CD14-positive monocyte (primary cell): ENCODE results near the gene CDKN2B-AS1. TPM values are rescaled to one million over a fixed set of nuclear protein-coding genes. Genes with fewer than 3 reads are reported as not detected.

Source experiments
- DNase-seq, 3 donors: peaks; one replicate each; pipeline ENCODE4 v3.0.0-alpha.2; 2011 to 2022
- H2AFZ ChIP-seq: 2 replicates; pipeline ENCODE4 v1.6.0; 2012; ENCODE audit warnings: mild to moderate bottlenecking, low read depth, low read length, inconsistent platforms; ENCODE audit not compliant: insufficient read depth, poor library complexity, severe bottlenecking
- H3K27ac ChIP-seq, 2 donors: 1 replicate in 1 of 2; 2 replicates in 1 of 2; pipeline ENCODE4 v1.5.1; 2012 to 2013; ENCODE audit warnings: low read length in 2 of 2, control low read depth in 1 of 2, inconsistent platforms in 1 of 2, low read depth in 1 of 2, mild to moderate bottlenecking in 1 of 2
- H3K27me3 ChIP-seq, 2 donors: one replicate each; pipeline versions ENCODE4 v1.6.0 to v1.6.1; 2011 to 2013; ENCODE audit warnings: low read length in 2 of 2; ENCODE audit not compliant: control insufficient read depth in 2 of 2, insufficient read depth in 2 of 2
- H3K36me3 ChIP-seq, 2 donors: replicated peaks in 1 of 2; 1 replicate in 1 of 2; 2 replicates in 1 of 2; pipeline versions ENCODE4 v1.5.1 to v1.6.1; 2012 to 2013; ENCODE audit warnings: low read length in 2 of 2, control low read depth in 1 of 2, inconsistent platforms in 1 of 2, mild to moderate bottlenecking in 1 of 2; ENCODE audit not compliant: insufficient read depth in 2 of 2, control insufficient read depth in 1 of 2
- H3K4me1 ChIP-seq, 2 donors: 1 replicate in 1 of 2; 2 replicates in 1 of 2; pipeline versions ENCODE4 v1.5.1 to v1.6.1; 2012 to 2013; ENCODE audit warnings: low read length in 2 of 2, control low read depth in 1 of 2, inconsistent platforms in 1 of 2, mild to moderate bottlenecking in 1 of 2, moderate library complexity in 1 of 2; ENCODE audit not compliant: insufficient read depth in 2 of 2, control insufficient read depth in 1 of 2
- H3K4me2 ChIP-seq: replicated peaks from 2 replicates; pipeline ENCODE3; 2012; ENCODE audit warnings: low read length, moderate library complexity, mild to moderate bottlenecking; ENCODE audit not compliant: poor library complexity, severe bottlenecking; ENCODE audit errors: extremely low read depth
- H3K4me3 ChIP-seq, 3 experiments: fragments of 200-600 bp in 1 of 3; sonication (generic) in 1 of 3; replicated peaks in 1 of 3; 1 replicate in 2 of 3; 2 replicates in 1 of 3; pipeline ENCODE4 v1.5.1; 2011 to 2013; ENCODE audit warnings: low read length in 3 of 3, mild to moderate bottlenecking in 3 of 3, control low read depth in 2 of 3, low read depth in 2 of 3, inconsistent platforms in 1 of 3, moderate library complexity in 1 of 3
- H3K79me2 ChIP-seq: 2 replicates; pipeline ENCODE4 v1.6.0; 2012; ENCODE audit warnings: mild to moderate bottlenecking, control low read depth, inconsistent platforms, low read length, moderate library complexity; ENCODE audit not compliant: insufficient read depth
- H3K9ac ChIP-seq: 2 replicates; pipeline ENCODE4 v1.6.0; 2017; ENCODE audit warnings: low read length, mild to moderate bottlenecking; ENCODE audit not compliant: insufficient read depth, poor library complexity, severe bottlenecking
- H3K9me3 ChIP-seq, 2 donors: replicated peaks in 1 of 2; 1 replicate in 1 of 2; 2 replicates in 1 of 2; pipeline versions ENCODE4 v1.5.1 to v1.6.1; 2012 to 2013; ENCODE audit warnings: low read length in 2 of 2, control low read depth in 1 of 2; ENCODE audit not compliant: control insufficient read depth in 1 of 2, insufficient read depth in 1 of 2
- H4K20me1 ChIP-seq: 2 replicates; pipeline ENCODE4 v1.6.0; 2012; ENCODE audit warnings: mild to moderate bottlenecking, low read length, control low read depth, moderate library complexity; ENCODE audit not compliant: insufficient read depth
- H3K27ac Mint-ChIP-seq, 7 donors: one replicate each; pipeline ENCODE4 v1.8.0; 2020; ENCODE audit warnings: mild to moderate bottlenecking in 7 of 7, mixed read lengths in 7 of 7, moderate library complexity in 6 of 7, inconsistent platforms in 2 of 7
- H3K27me3 Mint-ChIP-seq, 3 donors: one replicate each; pipeline ENCODE4 v1.8.0; 2021 to 2022; ENCODE audit warnings: low read depth in 3 of 3, mild to moderate bottlenecking in 3 of 3, mixed read lengths in 3 of 3, moderate library complexity in 3 of 3, inconsistent platforms in 1 of 3
- H3K36me3 Mint-ChIP-seq, 2 donors: one replicate each; pipeline ENCODE4 v1.8.0; 2020; ENCODE audit warnings: mixed read lengths in 2 of 2, inconsistent platforms in 1 of 2, mild to moderate bottlenecking in 1 of 2
- H3K4me1 Mint-ChIP-seq: one replicate; pipeline ENCODE4 v1.8.0; 2020; ENCODE audit warnings: mild to moderate bottlenecking, mixed read lengths
- H3K4me3 Mint-ChIP-seq, 2 donors: one replicate each; pipeline ENCODE4 v1.8.0; 2020; ENCODE audit warnings: mild to moderate bottlenecking in 2 of 2, mixed read lengths in 2 of 2, moderate library complexity in 1 of 2
- H3K9me3 Mint-ChIP-seq, 7 donors: one replicate each; pipeline ENCODE4 v1.8.0; 2020 to 2022; ENCODE audit warnings: mixed read lengths in 7 of 7, mild to moderate bottlenecking in 6 of 7, moderate library complexity in 6 of 7, inconsistent platforms in 2 of 7
- CTCF ChIP-seq: fragments of 200-600 bp; IDR thresholded peaks from one replicate; pipeline ENCODE4 v1.8.0; 2022; ENCODE audit warnings: antibody characterized with exemption, mild to moderate bottlenecking
- WGBS: methylation state at CpG from one replicate; pipeline ENCODE4 v1.1.5; 2013; ENCODE audit warnings: missing lambda C conversion rate; ENCODE audit not compliant: insufficient coverage; 5-methylcytosine and 5-hydroxymethylcytosine counted together
- intact Hi-C, 2 donors: fragments of 100-400 bp; cut with micrococcal nuclease; formaldehyde crosslinking; loops; one replicate each; pipeline versions ENCODE4 v1.15.0 to v1.15.1; 2023
- polyA plus RNA-seq, 3 donors: library from polyadenylated mRNA; depleted of rRNA in 1 of 3; unstranded in 2 of 3; stranded (reverse) in 1 of 3; fragments of 300-500 nt in 2 of 3; fragments of >200 nt in 1 of 3; fragmentation: Illumina TruSeq in 2 of 3; gene quantifications; 1 replicate in 2 of 3; 2 replicates in 1 of 3; pipeline ENCODE4 v1.2.3, GENCODE V29; 2012 to 2021

The CDKN2B-AS1 gene
- polyA plus RNA-seq, 3 donors, result 0.35 to 0.55 (median 0.50) TPM

GRCh38 chr9:22117511-22118384 is 123.2 kb downstream of the CDKN2B-AS1 start:
- TF ChIP-seq CTCF, result no peak
- Histone ChIP-seq H3K36me3 (no peaks in the 10 kb centered on the region), H2AFZ (peak overlapping the region; percentile 59), H3K4me2 (no peak overlapping the region), H3K27ac (no peak overlapping the region), H4K20me1 (no peaks in the 10 kb centered on the region), H3K79me2 (no peaks in the 10 kb centered on the region), H3K4me3 (no peak overlapping the region), H3K9ac (no peak overlapping the region), H3K27me3 (peaks cover 17 to 20% of the 10 kb centered on the region in 2 donors), H3K4me1 (peaks cover 4 to 9% of the 10 kb centered on the region in 2 donors), H3K9me3 (peaks cover 0 to 4% of the 10 kb centered on the region in 2 donors)
- intact Hi-C loops, result no loop called here
- Mint-ChIP-seq H3K27me3 (peaks cover 12 to 30% (median 16%) of the 10 kb centered on the region in 3 donors), H3K36me3 (no peaks in the 10 kb centered on the region), H3K4me1 (peaks cover 9% of the 10 kb centered on the region), H3K27ac (peak overlapping the region in 2 of 7 donors; percentile 32 to 57), H3K9me3 (peaks cover 0 to 3% (median 2%) of the 10 kb centered on the region in 7 donors), H3K4me3 (peak overlapping the region in 1 of 2 donors; percentile 23)
- no peak for DNase-seq
- WGBS, result 73% methylated on average over 5 of the region's 9 CpGs

GRCh38 chr9:22118810-22119521 is 124.4 kb downstream of the CDKN2B-AS1 start:
- H3K4me1 Mint-ChIP-seq, result peaks cover 9% of the 10 kb centered on the region
- peaks cover 5 to 31% (median 14%) of the 10 kb centered on the region in 3 donors for H3K27me3 Mint-ChIP-seq
- Histone ChIP-seq H2AFZ (no peak overlapping the region), H3K4me1 (peaks cover 4 to 9% of the 10 kb centered on the region in 2 donors), H3K4me2 (no peak overlapping the region), H3K27me3 (peaks cover 11 to 19% of the 10 kb centered on the region in 2 donors), H4K20me1 (no peaks in the 10 kb centered on the region), H3K4me3 (no peak overlapping the region), H3K36me3 (no peaks in the 10 kb centered on the region), H3K9ac (no peak overlapping the region), H3K9me3 (peaks cover 4 to 13% of the 10 kb centered on the region in 2 donors), H3K27ac (no peak overlapping the region), H3K79me2 (no peaks in the 10 kb centered on the region)
- 89% methylated on average over 1 of the region's 5 CpGs for WGBS
- no peak for TF ChIP-seq CTCF
- DNase-seq, result no peak
- peaks cover 3 to 4% of the 10 kb centered on the region in 2 donors for H3K36me3 Mint-ChIP-seq
- H3K27ac Mint-ChIP-seq, result no peak overlapping the region
- H3K9me3 Mint-ChIP-seq, result peaks cover 6 to 12% (median 11%) of the 10 kb centered on the region in 7 donors
- intact Hi-C loops, result no loop called here
- no peak overlapping the region for H3K4me3 Mint-ChIP-seq
